ENCODE measurements around the gene AGO4.
"Not testable (repeated sequence)": the region's sequence is repeated elsewhere in the genome, so short reads cannot be mapped to it uniquely, and the experiment has no call there.

AGO4 gene

DNA sequence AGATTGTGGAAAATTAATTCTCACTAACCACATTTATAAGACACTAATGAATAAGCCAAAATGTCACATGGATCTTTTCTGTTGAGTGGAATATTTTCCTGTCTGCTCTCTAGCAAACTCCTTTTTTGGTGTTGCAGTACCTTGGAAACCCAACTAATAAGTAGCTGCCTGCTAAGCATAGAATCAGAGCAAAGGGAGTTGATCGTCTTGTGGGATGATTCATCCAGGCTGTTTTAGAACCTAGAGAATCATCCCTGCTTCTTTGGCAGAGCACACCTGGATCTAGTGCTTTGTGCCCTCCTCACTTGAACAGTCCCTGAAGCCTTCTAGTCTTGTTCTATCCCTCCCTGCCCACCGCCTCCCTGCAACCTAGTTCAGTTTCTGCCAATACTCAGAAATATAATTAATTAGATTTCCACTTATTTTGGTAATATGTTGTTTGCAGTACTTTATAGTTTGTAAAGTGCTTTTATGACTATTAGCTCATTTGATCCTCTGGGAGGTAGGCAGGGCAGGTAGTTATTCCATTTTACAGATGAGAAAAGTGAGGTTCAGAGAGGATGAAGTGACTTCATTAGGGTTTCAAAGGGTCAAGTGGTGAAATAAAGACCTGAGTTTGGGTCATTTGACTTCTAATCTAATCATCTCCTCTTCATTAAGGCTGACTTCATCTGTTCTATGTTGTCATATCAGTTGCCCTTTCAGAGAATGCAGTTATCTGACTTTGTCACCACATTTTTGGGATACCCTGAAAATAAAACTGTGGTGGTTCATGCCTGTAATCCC is 2.5 kb downstream of the AGO4 start:
- DNase-seq (ENCODE audit: low read depth), result no peak

DNA sequence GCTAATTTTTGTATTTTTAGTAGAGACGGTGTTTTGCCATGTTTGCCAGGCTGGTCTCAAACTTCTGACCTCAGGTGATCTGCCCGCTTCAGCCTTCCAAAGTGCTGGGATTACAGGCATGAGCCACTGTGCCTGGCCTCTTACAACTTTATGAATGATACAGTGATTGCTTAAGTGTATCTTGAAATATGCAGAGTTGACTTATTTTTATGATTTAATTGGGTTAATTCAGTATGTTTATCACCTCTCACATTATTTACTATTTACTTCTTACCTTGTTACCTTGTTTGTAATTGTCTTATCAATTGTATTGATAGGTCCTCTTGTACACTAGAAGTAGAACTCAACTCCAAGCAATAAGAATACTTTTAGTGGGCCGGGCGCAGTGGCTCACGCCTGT is 4.9 kb downstream of the AGO4 start:
- DNase-seq (ENCODE audit: low read depth), result not testable (repeated sequence)

DNA sequence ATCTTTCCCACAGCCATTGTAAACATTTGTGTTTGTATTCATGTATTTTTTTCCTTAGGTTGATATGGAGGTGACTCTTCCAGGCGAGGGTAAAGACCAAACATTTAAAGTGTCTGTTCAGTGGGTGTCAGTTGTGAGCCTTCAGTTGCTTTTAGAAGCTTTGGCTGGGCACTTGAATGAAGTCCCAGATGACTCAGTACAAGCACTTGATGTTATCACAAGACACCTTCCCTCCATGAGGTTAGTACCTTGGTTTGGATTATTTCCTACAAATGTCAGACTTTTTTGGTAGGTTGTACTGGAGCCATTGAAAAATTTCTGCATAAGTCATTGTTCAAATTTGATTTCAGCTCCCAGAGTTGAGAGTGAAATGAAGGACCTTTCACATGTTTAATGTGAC is 17.4 kb downstream of the AGO4 start:
- DNase-seq (ENCODE audit: low read depth), result no peak

DNA sequence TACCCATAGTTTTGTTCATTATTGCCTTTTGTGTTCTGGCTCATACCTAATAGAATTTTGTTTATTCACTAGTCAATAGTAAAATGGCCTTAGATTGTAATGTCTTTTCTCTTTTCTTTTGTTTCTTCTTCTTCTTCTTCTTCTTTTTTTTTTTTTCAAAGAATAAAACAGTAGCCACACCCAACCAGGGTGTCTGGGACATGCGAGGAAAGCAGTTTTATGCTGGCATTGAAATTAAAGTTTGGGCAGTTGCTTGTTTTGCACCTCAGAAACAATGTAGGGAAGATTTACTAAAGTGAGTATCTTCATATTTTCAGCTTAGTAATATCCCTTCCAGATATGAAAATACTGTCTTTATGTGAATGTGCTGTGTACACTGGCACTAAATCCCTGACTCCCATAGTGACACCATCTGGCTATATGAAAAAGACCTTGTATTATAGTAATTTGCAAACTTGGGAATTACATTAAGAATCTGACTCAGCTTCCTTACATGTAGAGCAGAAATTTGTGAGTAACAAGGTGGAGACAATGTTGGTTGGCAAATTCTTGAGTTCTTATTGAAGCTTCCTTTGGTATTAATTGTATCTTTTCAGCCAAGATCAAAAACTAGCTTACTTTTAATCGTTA is 24.6 kb downstream of the AGO4 start:
- DNase-seq (ENCODE audit: low read depth), result no peak

DNA sequence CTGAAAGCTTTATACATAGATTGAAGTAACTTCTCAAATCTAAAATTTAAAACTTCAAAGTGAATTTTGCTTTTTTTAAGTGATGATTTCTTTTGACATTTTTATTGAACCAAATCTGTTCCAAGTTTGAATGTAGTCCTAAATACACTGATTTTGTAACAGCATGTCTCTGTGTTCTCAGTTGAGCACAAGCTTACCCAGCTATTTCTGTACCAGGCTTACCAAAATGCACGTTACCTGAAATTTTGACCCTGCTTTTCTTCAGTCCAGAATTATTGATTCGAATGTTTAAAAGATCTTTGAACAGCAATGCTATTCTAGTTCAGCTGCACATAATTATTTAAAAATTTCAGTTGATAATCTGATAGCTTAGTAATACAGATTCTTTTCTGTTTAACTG is 25.6 kb downstream of the AGO4 start:
- DNase-seq (ENCODE audit: low read depth), result no peak

DNA sequence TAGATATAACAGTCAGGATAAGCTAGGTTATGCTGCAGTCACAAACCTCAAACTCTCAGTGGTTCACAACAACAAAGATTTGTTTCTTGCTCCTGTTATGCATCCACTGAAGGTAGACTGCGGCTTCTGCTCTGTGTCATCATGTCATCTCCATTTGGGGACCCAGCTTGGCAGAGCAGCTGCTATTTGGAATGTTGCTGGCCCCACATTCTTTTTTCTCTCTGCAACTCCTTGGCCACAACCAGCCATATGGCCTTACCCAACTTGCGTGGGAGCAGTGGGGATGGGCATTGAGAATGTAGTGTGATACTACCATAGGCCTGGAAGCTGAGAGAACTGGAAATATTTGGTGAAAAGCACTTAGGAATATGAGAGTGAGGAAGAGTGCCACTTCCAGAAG is 26.4 kb downstream of the AGO4 start:
- DNase-seq (ENCODE audit: low read depth), result no peak

DNA sequence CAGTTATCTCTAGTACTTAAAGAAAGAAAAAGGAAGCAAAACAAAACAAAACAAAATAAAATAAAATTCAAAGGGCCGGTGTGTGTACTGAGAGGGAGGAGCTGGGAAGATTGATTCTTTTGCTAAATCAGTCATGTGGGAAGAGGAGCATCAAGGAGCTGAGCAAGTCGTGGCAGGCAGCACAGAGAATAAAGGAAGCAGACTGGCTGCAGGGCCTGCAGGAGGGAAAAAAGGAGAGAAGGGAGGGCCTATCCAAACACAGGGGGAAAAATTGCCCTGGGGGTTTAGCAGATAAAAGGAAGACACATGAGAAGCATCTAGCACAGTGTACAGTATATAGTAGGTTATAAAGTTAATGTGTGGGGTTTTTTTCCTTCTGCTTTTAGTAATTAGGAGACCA is 27.6 kb downstream of the AGO4 start:
- DNase-seq (ENCODE audit: low read depth), result no peak

DNA sequence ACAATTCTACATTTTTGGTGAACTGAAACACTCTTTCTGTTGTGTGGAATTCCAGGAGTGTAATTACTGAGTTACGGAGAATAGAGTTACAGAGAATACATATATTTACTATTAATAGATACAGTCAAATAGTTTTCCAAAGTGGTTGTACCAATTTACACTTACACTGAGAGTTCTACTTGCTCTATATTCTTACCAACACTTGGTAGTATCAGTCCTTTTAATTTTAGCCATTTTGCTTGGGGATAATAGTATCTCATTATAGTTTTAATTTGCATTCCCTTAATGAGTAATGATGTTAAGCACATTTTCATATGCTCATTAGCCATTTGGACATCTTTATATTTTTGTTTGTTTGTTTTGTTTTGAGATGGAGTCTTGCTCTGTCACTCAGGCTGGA is 28.9 kb downstream of the AGO4 start:
- no peak for DNase-seq (ENCODE audit: low read depth)

DNA sequence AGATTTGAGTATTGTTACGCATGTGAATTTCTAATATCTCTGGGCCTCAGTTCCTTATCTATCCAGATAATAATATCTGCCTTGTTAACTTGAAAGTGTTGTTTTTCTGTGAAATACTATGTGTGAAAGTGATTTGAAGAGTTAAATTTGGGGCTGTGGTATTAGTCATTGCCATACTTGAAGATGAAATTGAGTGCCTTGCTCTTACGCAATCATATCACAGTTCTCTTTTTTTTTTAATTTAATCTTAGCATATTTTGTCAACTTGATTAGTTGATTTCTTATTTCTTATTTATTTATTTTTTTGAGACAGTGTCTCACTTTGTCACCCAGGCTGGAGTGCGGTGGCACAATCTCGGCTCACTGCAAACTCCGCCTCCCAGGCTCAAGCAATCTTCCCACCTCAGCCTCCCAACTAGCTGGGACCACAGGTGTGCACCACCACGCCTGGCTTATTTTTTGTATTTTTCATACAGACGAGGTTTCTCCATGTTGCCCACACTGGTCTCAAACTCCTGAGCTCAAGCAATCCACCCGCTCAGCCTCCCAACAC is 31.0 kb downstream of the AGO4 start:
- no peak for DNase-seq (ENCODE audit: low read depth)

DNA sequence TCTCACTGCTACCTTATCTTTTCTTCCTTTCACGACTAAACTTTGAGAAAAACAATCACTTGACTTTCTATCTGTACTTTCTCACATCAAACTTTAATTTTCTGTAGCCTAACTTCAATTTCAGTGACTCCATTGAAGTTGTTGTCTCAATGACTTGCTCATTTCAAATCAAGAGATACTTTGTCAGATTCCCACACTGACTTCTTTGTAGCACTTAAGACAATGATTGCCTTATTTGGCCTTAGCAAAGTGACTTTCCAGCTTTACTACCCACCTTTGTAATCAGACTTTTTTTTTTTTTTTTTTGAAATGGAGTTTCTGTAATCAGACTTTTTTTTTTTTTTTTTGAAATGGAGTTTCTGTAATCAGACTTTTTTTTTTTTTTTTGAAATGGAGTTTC is 37.0 kb downstream of the AGO4 start:
- DNase-seq (ENCODE audit: low read depth), result no peak

DNA sequence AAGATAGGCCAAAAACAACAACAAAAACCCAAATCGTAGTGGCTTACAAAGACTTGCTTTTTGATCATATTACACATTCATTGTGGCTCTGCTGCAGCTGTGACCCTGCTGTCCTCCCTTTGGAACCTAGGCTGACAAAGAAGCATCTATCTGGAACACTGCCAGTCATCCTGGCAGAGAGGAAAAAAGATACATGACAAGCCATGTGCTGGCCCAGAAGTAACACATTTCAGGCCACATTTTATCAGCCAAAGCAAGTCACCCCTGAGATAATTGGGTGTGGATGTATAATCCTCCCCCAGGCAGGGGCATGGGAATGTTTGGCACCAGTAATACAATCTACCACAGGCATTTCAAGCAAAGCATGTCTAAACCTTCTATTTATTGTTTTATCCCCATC is 38.0 kb downstream of the AGO4 start:
- DNase-seq (ENCODE audit: low read depth), result no peak

DNA sequence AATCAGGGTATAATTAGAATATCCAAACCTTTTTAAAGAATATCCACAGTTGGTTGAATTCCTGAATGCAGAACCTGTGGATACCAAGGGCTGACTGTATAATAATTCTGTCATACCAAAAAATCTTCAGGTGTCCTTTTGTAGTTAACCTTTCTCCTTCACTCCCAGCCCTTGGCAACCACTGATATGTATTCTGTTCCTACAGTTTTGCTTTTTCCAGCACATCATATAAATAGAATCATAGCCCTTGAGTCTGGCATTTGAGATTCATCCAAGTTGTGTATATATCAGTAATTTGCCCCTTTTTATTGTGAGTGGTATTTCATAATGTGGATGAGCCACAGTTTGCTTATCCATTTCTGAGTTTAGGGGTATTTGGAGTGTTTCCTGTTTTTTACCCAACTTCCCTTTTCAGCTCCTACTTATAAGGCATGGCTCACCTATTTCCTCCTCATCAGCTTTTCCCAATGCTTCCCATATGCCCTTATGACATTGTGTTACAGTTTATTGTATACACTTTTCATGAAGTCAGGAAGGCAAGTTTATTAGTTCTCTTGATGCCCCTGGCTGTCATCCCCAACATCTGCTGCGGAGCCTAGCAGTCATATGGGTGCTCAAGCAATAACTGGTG is 40.2 kb downstream of the AGO4 start:
- DNase-seq (ENCODE audit: low read depth), result no peak

DNA sequence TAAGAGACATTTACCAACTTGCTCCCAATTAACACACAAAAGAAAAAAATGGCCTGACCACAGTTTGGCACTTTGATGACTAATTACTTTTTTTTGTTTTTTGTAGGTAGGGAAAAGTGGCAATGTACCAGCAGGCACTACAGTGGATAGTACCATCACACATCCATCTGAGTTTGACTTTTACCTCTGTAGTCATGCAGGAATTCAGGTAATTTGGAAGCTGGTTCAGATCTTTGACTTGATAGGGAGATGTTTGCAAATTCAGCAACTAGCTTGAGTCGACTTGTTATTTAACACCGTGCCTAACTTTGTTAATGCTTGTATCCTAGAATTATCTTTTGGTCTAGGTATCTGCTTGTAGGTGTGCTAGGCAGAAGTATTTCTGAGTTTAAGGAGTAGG is 42.2 kb downstream of the AGO4 start:
- no peak for DNase-seq (ENCODE audit: low read depth)

DNA sequence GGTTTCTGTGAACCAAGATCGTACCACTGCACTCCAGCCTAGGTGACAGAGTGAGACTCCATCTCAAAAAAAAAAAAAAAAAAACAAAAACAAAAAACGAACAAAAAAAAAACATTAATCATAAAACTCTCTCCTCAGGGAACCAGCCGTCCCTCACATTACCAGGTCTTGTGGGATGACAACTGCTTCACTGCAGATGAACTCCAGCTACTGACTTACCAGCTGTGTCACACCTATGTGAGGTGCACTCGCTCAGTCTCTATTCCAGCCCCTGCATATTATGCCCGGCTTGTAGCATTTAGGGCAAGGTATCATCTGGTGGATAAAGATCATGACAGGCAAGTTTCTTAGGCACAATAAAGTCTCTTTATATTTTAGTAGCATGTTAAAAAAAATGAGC is 42.9 kb downstream of the AGO4 start:
- no peak for DNase-seq (ENCODE audit: low read depth)

DNA sequence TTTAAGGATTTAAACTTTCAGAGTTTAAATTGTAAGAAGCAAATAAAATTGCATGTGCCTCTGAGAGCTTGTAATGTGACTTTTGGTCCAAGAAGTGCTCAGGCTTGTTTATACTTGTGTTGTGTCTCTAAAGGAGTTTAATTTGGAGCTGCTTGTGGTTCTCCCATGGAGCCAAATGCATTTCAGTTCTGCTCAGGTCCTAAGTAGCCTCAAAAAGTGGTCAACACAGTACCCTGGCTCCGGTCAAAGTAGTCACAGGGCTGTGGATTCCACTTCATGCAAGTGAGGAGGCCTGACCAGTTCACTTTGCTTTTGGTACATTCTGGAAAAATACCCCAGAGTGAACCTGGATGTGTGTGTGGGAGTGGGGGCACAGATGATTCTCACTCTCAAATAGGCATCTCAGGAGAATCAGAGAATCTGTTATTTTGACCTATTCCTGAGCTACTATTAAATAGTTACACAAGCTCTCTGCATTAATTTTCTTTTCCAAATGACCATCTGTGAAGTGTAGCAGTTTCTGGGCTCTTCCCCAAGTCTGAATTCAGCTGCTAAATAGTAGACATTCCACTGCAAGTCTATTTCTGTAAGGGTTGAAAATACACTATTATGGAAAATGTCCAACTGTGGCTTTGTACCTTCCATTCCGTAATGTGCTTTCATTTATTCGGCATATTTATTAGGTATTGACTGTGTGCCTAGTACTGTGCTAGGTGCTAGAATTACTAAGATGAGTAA is 43.5 kb downstream of the AGO4 start:
- no peak for DNase-seq (ENCODE audit: low read depth)

DNA sequence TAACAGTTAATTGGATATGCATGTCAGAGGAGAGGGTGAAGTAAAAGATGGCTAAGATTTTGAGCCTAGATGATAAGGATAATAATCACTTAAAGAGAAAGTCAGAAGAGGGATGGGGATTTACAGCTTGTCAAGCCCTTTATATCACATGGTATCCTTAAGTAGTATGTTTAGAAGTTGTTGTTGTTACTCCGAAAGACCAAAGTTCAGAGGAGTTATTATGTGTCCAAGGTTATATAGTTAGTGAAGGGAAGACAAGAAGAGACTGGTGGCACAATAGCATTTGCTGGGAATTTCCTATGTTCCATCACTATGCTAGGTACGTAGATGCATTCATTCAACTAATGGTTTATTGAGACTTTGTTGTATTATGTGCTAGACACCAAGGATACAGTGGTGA is 44.4 kb downstream of the AGO4 start:
- DNase-seq (ENCODE audit: low read depth), result no peak

DNA sequence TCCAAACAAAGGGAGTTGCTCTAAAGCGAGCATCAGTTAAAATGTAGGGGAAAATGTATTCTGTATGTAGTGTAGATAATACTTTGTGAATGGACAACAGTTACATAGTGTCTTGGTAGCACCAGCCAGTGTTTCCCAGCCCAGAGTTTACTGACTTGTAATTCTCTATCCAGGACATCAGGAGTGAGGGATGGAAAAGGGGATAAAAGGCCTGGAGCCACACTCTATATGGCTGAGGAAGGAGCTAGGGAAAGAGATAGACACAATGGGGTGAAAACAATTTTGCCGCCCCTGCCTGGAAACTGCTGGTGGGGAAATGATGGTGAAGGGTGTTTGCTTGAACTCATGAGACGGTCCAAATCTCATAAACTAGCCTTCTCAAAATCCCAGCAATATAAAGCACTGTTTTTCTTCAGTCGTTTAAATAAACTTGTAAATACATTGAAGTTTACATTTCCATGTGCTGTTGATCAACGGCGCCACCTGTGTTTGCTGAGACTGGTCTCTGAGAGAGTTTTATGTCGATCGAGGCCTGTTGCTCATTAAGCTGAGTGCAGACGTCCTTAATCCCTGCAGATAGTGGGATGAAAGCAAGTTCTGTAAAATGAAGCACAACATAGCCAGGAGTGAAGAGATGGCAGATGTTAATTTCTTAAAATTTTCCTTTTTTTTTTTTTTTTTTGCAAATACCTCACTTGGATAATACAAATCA is 47.3 kb downstream of the AGO4 start:
- DNase-seq (ENCODE audit: low read depth), result no peak

DNA sequence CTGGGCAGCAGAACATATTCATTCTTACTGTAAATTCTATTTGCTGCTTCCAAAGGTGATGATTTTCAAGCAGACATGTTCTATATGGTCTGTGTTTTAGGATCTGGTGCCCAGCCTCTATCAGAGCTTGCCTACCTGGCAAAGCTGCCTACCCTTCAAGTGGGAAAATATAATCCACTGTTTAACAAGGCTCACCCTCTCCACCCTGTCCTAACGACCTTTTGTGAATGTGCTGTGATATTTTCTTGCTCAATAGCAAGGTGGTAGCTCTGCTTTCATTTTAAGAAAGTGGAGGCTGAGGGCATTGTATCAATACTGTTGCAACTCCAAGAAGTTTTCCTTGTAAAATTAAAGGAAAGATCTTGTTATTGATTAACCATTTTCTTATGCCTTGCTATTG is 49.1 kb downstream of the AGO4 start:
- no peak for DNase-seq (ENCODE audit: low read depth)

DNA sequence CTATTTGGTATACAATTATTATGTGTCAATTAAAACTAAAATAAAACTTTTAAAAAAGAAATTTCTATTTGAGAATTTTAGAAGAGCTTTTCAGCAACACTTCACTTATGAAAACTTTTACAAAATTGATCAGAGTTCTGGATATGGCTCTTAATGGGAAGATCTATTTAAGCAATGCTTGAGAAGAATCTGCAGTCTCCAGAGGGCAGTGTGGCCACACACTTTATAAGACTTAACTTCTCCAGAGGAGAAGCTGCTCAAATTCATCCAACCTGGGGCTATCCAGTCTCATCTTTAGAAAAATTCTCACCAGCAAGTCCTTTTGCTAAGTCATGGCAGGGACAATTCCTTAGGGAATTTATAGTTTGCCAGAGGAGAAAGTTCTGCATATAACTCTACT is 50.0 kb downstream of the AGO4 start:
- no peak for DNase-seq (ENCODE audit: low read depth)

DNA sequence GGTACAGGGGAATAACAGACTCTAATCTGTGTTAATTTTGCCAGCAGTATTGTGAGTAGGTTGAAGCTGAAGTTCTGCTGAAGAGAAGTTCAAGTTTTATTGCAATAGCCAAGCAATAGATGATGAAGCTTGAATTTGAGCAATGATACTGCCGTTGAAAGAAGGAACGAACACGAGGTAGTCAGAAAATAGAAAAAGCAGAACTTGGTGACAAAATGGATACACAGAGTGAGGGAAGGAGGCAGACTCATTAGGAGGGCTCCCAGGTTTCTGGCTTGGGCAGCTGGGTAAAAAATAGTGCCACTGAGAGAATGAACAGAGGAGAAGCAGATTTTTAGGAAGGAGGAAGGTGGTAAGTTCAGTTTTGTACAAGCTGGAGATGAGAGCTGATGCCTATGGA is 52.9 kb downstream of the AGO4 start:
- no peak for DNase-seq (ENCODE audit: low read depth)

DNA sequence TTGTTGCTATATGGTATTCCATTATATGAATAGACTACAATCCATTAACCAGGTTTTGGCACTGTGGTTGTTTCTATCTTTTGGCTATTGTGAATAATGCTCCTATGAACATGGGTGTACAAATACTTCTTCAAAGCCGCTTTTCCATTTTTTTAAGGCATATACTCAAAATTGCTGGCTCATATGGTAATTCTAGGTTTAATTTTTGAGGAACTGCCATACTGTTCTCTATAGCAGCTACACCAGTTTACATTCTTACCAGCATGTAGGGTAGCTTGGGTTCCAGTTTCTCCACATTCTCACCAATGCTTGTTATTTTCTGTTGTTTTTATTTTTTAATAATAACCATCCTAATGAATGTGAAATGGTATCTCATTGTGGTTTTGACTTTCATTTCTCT is 55.3 kb downstream of the AGO4 start:
- no peak for DNase-seq (ENCODE audit: low read depth)
